Neural progenitor cell (in vitro differentiated cells): ENCODE data around the gene RELN. TPM values are rescaled to one million over a fixed set of nuclear protein-coding genes. Genes with fewer than 3 reads are reported as not detected.

Experiments used
- DNase-seq: peaks from one replicate; pipeline ENCODE4 v3.0.0-alpha.2; 2016; ENCODE audit warnings: low spot score
- H2AFZ ChIP-seq: fragments of 200-600 bp; sonication (generic); replicated peaks from 2 replicates; pipeline ENCODE4 v1.6.1; 2016; ENCODE audit warnings: antibody characterized with exemption
- H3F3A ChIP-seq: fragments of 200-600 bp; sonication (generic); 2 replicates; pipeline ENCODE4 v1.6.1; 2016; ENCODE audit warnings: antibody characterized with exemption, low read depth
- H3K27ac ChIP-seq: fragments of 200-600 bp; sonication (generic); 2 replicates; pipeline ENCODE4 v1.5.1; 2016; ENCODE audit warnings: mild to moderate bottlenecking
- H3K27me3 ChIP-seq: fragments of 200-600 bp; sonication (generic); 2 replicates; pipeline ENCODE4 v1.6.1; 2016; ENCODE audit warnings: mild to moderate bottlenecking, moderate library complexity
- H3K36me3 ChIP-seq: fragments of 200-600 bp; sonication (generic); 2 replicates; pipeline ENCODE4 v1.5.1; 2016
- H3K4me1 ChIP-seq: fragments of 200-600 bp; sonication (generic); 2 replicates; pipeline ENCODE4 v1.6.1; 2016; ENCODE audit warnings: mixed run types
- H3K4me2 ChIP-seq: fragments of 200-600 bp; sonication (generic); 2 replicates; pipeline ENCODE4 v1.6.1; 2016
- H3K4me3 ChIP-seq: fragments of 200-600 bp; sonication (generic); 2 replicates; pipeline ENCODE4 v1.5.1; 2016
- H3K79me2 ChIP-seq: fragments of 200-600 bp; sonication (generic); 2 replicates; pipeline ENCODE4 v1.6.1; 2016; ENCODE audit warnings: low read depth
- H3K9ac ChIP-seq: fragments of 200-600 bp; sonication (generic); 2 replicates; pipeline ENCODE4 v1.6.1; 2016
- H3K9me3 ChIP-seq: fragments of 200-600 bp; sonication (generic); 2 replicates; pipeline ENCODE4 v1.5.1; 2016; ENCODE audit warnings: low read depth
- H4K20me1 ChIP-seq: fragments of 200-600 bp; sonication (generic); 2 replicates; pipeline ENCODE4 v1.6.1; 2016; ENCODE audit warnings: low read depth
- H3K27ac Mint-ChIP-seq: 3 replicates; pipeline ENCODE4 v1.8.0; 2021; ENCODE audit warnings: mixed read lengths
- H3K27me3 Mint-ChIP-seq: 2 replicates; pipeline ENCODE4 v1.8.0; 2022; ENCODE audit warnings: low read depth, mild to moderate bottlenecking, inconsistent platforms, moderate library complexity, mixed read lengths; ENCODE audit not compliant: insufficient read depth
- H3K36me3 Mint-ChIP-seq: 3 replicates; pipeline ENCODE4 v1.8.0; 2021; ENCODE audit warnings: mixed read lengths
- H3K4me1 Mint-ChIP-seq: 3 replicates; pipeline ENCODE4 v1.8.0; 2021; ENCODE audit warnings: mixed read lengths
- H3K4me3 Mint-ChIP-seq: 3 replicates; pipeline ENCODE4 v1.8.0; 2021; ENCODE audit warnings: mild to moderate bottlenecking, moderate library complexity, mixed read lengths
- H3K9me3 Mint-ChIP-seq: 3 replicates; pipeline ENCODE4 v1.8.0; 2020; ENCODE audit warnings: mixed read lengths
- CTCF ChIP-seq: fragments of 200-600 bp; sonication (generic); IDR thresholded peaks from 2 replicates; pipeline ENCODE4 v1.5.1; 2017; ENCODE audit warnings: antibody characterized with exemption, mild to moderate bottlenecking
- EZH2 ChIP-seq: fragments of 200-600 bp; sonication (generic); IDR thresholded peaks from 2 replicates; pipeline ENCODE4 v1.6.1; 2017; ENCODE audit warnings: antibody characterized with exemption, mild to moderate bottlenecking, moderate library complexity
- EZH2phosphoT487 ChIP-seq: fragments of 200-600 bp; sonication (generic); IDR thresholded peaks from 2 replicates; pipeline ENCODE4 v1.6.1; 2017; ENCODE audit warnings: antibody characterized with exemption
- total RNA-seq: library from RNA; depleted of rRNA; stranded (reverse); fragments of >200 nt; gene quantifications from 2 replicates; pipeline ENCODE4 v1.2.3, GENCODE V29; 2015; ENCODE audit warnings: low replicate concordance

The RELN gene
- total RNA-seq, 1 donor from 2014 or later = 0.02 TPM

- Mint-ChIP-seq H3K27ac (no peak overlapping the region), H3K9me3 (no peaks in the 10 kb centered on the region), H3K4me1 (peaks cover 17% of the 10 kb centered on the region), H3K4me3 (no peak overlapping the region), H3K27me3 (peaks cover 7% of the 10 kb centered on the region), H3K36me3 (no peaks in the 10 kb centered on the region)
- no peaks in the 10 kb centered on the region for H3K9me3 ChIP-seq
- H3K9ac ChIP-seq = no peak overlapping the region
- H2AFZ ChIP-seq = no peak overlapping the region
- H3K36me3 ChIP-seq = no peaks in the 10 kb centered on the region
- H3K4me2 ChIP-seq = no peak overlapping the region
- H3K4me1 ChIP-seq = peaks cover 3% of the 10 kb centered on the region
- H3K27ac ChIP-seq = no peak overlapping the region
- no peak overlapping the region for H3K4me3 ChIP-seq
- H3F3A ChIP-seq = no peaks in the 10 kb centered on the region
- no peaks in the 10 kb centered on the region for H3K27me3 ChIP-seq
- H4K20me1 ChIP-seq = no peaks in the 10 kb centered on the region
- DNase-seq = no peak
- H3K79me2 ChIP-seq = no peaks in the 10 kb centered on the region
- no peak for TF ChIP-seq CTCF
- no peak for TF ChIP-seq EZH2phosphoT487
- no peak for TF ChIP-seq EZH2
These were observed 215.7 kb downstream of the RELN start for GRCh38 chr7:103773726-103774125.

- Histone ChIP-seq H3F3A (no peaks in the 10 kb centered on the region), H3K36me3 (no peaks in the 10 kb centered on the region), H3K9ac (no peak overlapping the region), H3K79me2 (no peaks in the 10 kb centered on the region), H3K9me3 (no peaks in the 10 kb centered on the region), H3K4me2 (no peak overlapping the region), H4K20me1 (no peaks in the 10 kb centered on the region), H3K4me1 (peaks cover 3% of the 10 kb centered on the region), H3K27me3 (no peaks in the 10 kb centered on the region), H2AFZ (no peak overlapping the region), H3K4me3 (no peak overlapping the region), H3K27ac (no peak overlapping the region)
- Mint-ChIP-seq H3K9me3 (no peaks in the 10 kb centered on the region), H3K4me3 (no peak overlapping the region), H3K4me1 (peaks cover 17% of the 10 kb centered on the region), H3K27ac (no peak overlapping the region), H3K27me3 (peaks cover 5% of the 10 kb centered on the region), H3K36me3 (no peaks in the 10 kb centered on the region)
- no peak for DNase-seq
- TF ChIP-seq CTCF (no peak), EZH2 (no peak), EZH2phosphoT487 (no peak)
These were observed 217.2 kb downstream of the RELN start for GRCh38 chr7:103772171-103772773.

GRCh38 chr7:103771294-103771693, 218.2 kb downstream of the RELN start:
- H3K36me3 ChIP-seq = no peaks in the 10 kb centered on the region
- H3K79me2 ChIP-seq = no peaks in the 10 kb centered on the region
- H3K27ac ChIP-seq = no peak overlapping the region
- peaks cover 27% of the 10 kb centered on the region for H3K4me1 Mint-ChIP-seq
- H3K9ac ChIP-seq = no peak overlapping the region
- DNase-seq = no peak
- no peak overlapping the region for H2AFZ ChIP-seq
- no peak overlapping the region for H3K4me3 ChIP-seq
- H3K27me3 Mint-ChIP-seq = peaks cover 8% of the 10 kb centered on the region
- no peak overlapping the region for H3K27ac Mint-ChIP-seq
- no peaks in the 10 kb centered on the region for H3K9me3 Mint-ChIP-seq
- peaks cover 9% of the 10 kb centered on the region for H3K4me1 ChIP-seq
- no peaks in the 10 kb centered on the region for H4K20me1 ChIP-seq
- H3K4me3 Mint-ChIP-seq = no peak overlapping the region
- no peaks in the 10 kb centered on the region for H3K27me3 ChIP-seq
- H3K9me3 ChIP-seq = no peaks in the 10 kb centered on the region
- H3K36me3 Mint-ChIP-seq = no peaks in the 10 kb centered on the region
- no peaks in the 10 kb centered on the region for H3F3A ChIP-seq
- no peak overlapping the region for H3K4me2 ChIP-seq
- no peak for TF ChIP-seq EZH2phosphoT487
- TF ChIP-seq EZH2 = no peak
- TF ChIP-seq CTCF = no peak
